Neuronal stem cell (in vitro differentiated cells): ENCODE results near the gene DRD3.

Experiments
- DNase-seq: peaks from one replicate; pipeline ENCODE4 v3.0.0-alpha.2; 2013; ENCODE audit warnings: low spot score
- H2AFZ ChIP-seq: one replicate; pipeline ENCODE4 v1.6.1; 2013; ENCODE audit warnings: mild to moderate bottlenecking, low read length, inconsistent platforms
- H2AK5ac ChIP-seq: 2 replicates; pipeline ENCODE4 v1.6.1; 2013; ENCODE audit warnings: low read depth, mild to moderate bottlenecking, inconsistent platforms, low read length, moderate library complexity, mixed read lengths
- H2BK120ac ChIP-seq: 2 replicates; pipeline ENCODE4 v1.6.1; 2013; ENCODE audit warnings: low read depth, mild to moderate bottlenecking, inconsistent platforms, low read length, moderate library complexity, mixed read lengths
- H2BK12ac ChIP-seq: one replicate; pipeline ENCODE4 v1.6.1; 2013; ENCODE audit warnings: low read length, inconsistent platforms
- H2BK15ac ChIP-seq: 2 replicates; pipeline ENCODE4 v1.6.1; 2013; ENCODE audit warnings: mild to moderate bottlenecking, low read length, inconsistent platforms, mixed read lengths
- H2BK5ac ChIP-seq: one replicate; pipeline ENCODE4 v1.6.1; 2013; ENCODE audit warnings: inconsistent platforms, mild to moderate bottlenecking, low read length, moderate library complexity
- H3K14ac ChIP-seq: one replicate; pipeline ENCODE4 v1.6.1; 2013; ENCODE audit warnings: low read length, inconsistent platforms
- H3K18ac ChIP-seq: 2 replicates; pipeline ENCODE4 v1.6.1; 2013; ENCODE audit warnings: low read length, inconsistent platforms
- H3K23ac ChIP-seq: 2 replicates; pipeline ENCODE4 v1.6.1; 2013; ENCODE audit warnings: low read depth, mild to moderate bottlenecking, mixed read lengths, low read length, inconsistent platforms; ENCODE audit not compliant: poor library complexity
- H3K27ac ChIP-seq: replicated peaks from 3 replicates; pipeline ENCODE4 v1.5.1; 2013; ENCODE audit warnings: low read length, inconsistent platforms
- H3K27me3 ChIP-seq, 3 experiments: 2 replicates each; pipeline ENCODE4 v1.6.1; 2013; ENCODE audit warnings: low read length in 3 of 3, mild to moderate bottlenecking in 2 of 3, inconsistent platforms in 1 of 3, low read depth in 1 of 3, mixed read lengths in 1 of 3, moderate library complexity in 1 of 3; ENCODE audit not compliant: control insufficient read depth in 3 of 3, insufficient read depth in 3 of 3
- H3K36me3 ChIP-seq, 2 donors: replicated peaks in 1 of 2; 2 replicates each; pipeline ENCODE4 v1.6.1; 2013; ENCODE audit warnings: low read length in 2 of 2; ENCODE audit not compliant: control insufficient read depth in 2 of 2, insufficient read depth in 2 of 2
- H3K4ac ChIP-seq: 2 replicates; pipeline ENCODE4 v1.6.1; 2013; ENCODE audit warnings: inconsistent platforms, mild to moderate bottlenecking, low read length, moderate library complexity
- H3K4me1 ChIP-seq, 2 donors: 1 replicate in 1 of 2; 2 replicates in 1 of 2; pipeline ENCODE4 v1.6.1; 2013; ENCODE audit warnings: low read length in 2 of 2, low read depth in 1 of 2; ENCODE audit not compliant: control insufficient read depth in 2 of 2, insufficient read depth in 1 of 2
- H3K4me2 ChIP-seq: one replicate; pipeline ENCODE4 v1.6.1; 2013; ENCODE audit warnings: mild to moderate bottlenecking, low read length, inconsistent platforms; ENCODE audit not compliant: insufficient read depth, poor library complexity, severe bottlenecking
- H3K4me3 ChIP-seq, 2 donors: 2 replicates each; pipeline ENCODE4 v1.5.1; 2013; ENCODE audit warnings: low read length in 2 of 2, mild to moderate bottlenecking in 2 of 2, inconsistent platforms in 1 of 2, moderate library complexity in 1 of 2
- H3K79me1 ChIP-seq: one replicate; pipeline ENCODE4 v1.6.1; 2013; ENCODE audit warnings: low read depth, mild to moderate bottlenecking, inconsistent platforms, low read length, moderate library complexity
- H3K9ac ChIP-seq: one replicate; pipeline ENCODE4 v1.6.1; 2013; ENCODE audit warnings: mild to moderate bottlenecking, low read depth, low read length, inconsistent platforms; ENCODE audit not compliant: poor library complexity
- H3K9me3 ChIP-seq, 2 donors: replicated peaks in 1 of 2; 2 replicates each; pipeline versions ENCODE3 to v1.6.1; 2013; ENCODE audit warnings: low read length in 2 of 2, mild to moderate bottlenecking in 2 of 2, inconsistent platforms in 1 of 2, low read depth in 1 of 2, mixed read lengths in 1 of 2, moderate library complexity in 1 of 2; ENCODE audit not compliant: control insufficient read depth in 2 of 2, insufficient read depth in 1 of 2
- H4K8ac ChIP-seq: one replicate; pipeline ENCODE4 v1.6.1; 2013; ENCODE audit warnings: low read depth, mild to moderate bottlenecking, inconsistent platforms, low read length, moderate library complexity
- H4K91ac ChIP-seq: one replicate; pipeline ENCODE4 v1.6.1; 2013; ENCODE audit warnings: low read length, low read depth, mild to moderate bottlenecking, inconsistent platforms; ENCODE audit not compliant: poor library complexity
- WGBS, 2 donors: extraction: QIAGEN DNeasy Blood & Tissue Kit; methylation state at CpG; one replicate each; pipeline ENCODE4 v1.1.7; 2013; ENCODE audit warnings: missing lambda C conversion rate in 2 of 2, mixed read lengths in 1 of 2; ENCODE audit not compliant: insufficient read length in 2 of 2, insufficient replicate concordance in 1 of 2; ENCODE audit errors: extremely low coverage in 2 of 2; 5-methylcytosine and 5-hydroxymethylcytosine counted together

Gene DRD3

GRCh38 chr3:114147251-114147650 is 31.6 kb downstream of the DRD3 start:
- H2BK15ac ChIP-seq = no peak overlapping the region
- no peak overlapping the region for H4K8ac ChIP-seq
- H2AFZ ChIP-seq = no peak overlapping the region
- no peak overlapping the region for H3K14ac ChIP-seq
- no peak overlapping the region for H3K18ac ChIP-seq
- H3K4ac ChIP-seq = no peak overlapping the region
- no peak for DNase-seq
- no peak overlapping the region for H2BK5ac ChIP-seq
- no peak overlapping the region for H2AK5ac ChIP-seq
- no peaks in the 10 kb centered on the region for H3K36me3 ChIP-seq
- no peak overlapping the region for H3K27ac ChIP-seq
- no peak overlapping the region for H3K9ac ChIP-seq
- no peak overlapping the region for H2BK120ac ChIP-seq
- peak overlapping the region; percentile 5 for H4K91ac ChIP-seq
- peak overlapping the region; percentile 29 for H3K23ac ChIP-seq
- peaks cover 0 to 5% of the 10 kb centered on the region in 2 donors for H3K4me1 ChIP-seq
- H3K27me3 ChIP-seq = no peaks in the 10 kb centered on the region
- no peak overlapping the region for H2BK12ac ChIP-seq
- no peaks in the 10 kb centered on the region for H3K9me3 ChIP-seq
- WGBS, 2 donors = no CpG with 5 or more reads among the region's 9 CpGs
- H3K4me2 ChIP-seq = no peak overlapping the region
- H3K79me1 ChIP-seq = no peaks in the 10 kb centered on the region
- no peak overlapping the region for H3K4me3 ChIP-seq

GRCh38 chr3:114144909-114145688 is 33.8 kb downstream of the DRD3 start:
- Histone ChIP-seq H2BK120ac (no peak overlapping the region), H4K91ac (no peak overlapping the region), H4K8ac (no peak overlapping the region), H2BK12ac (no peak overlapping the region), H3K79me1 (no peaks in the 10 kb centered on the region), H3K4ac (no peak overlapping the region), H3K4me2 (no peak overlapping the region), H3K4me1 (peaks cover 0 to 5% of the 10 kb centered on the region in 2 donors), H3K27ac (no peak overlapping the region), H3K18ac (no peak overlapping the region), H2BK5ac (no peak overlapping the region), H3K9me3 (no peaks in the 10 kb centered on the region), H3K14ac (no peak overlapping the region), H2AFZ (peak overlapping the region; percentile 69), H2AK5ac (no peak overlapping the region), H3K27me3 (no peaks in the 10 kb centered on the region), H3K4me3 (no peak overlapping the region), H3K23ac (no peak overlapping the region), H3K9ac (no peak overlapping the region), H2BK15ac (no peak overlapping the region), H3K36me3 (no peaks in the 10 kb centered on the region)
- no CpG with 5 or more reads among the region's 7 CpGs for WGBS, 2 donors
- DNase-seq = no peak

GRCh38 chr3:114143817-114144216 is 35.0 kb downstream of the DRD3 start:
- Histone ChIP-seq H3K27me3 (no peaks in the 10 kb centered on the region), H2BK12ac (no peak overlapping the region), H3K9ac (no peak overlapping the region), H2BK5ac (no peak overlapping the region), H3K23ac (no peak overlapping the region), H3K79me1 (no peaks in the 10 kb centered on the region), H4K91ac (no peak overlapping the region), H3K4me2 (no peak overlapping the region), H2BK15ac (no peak overlapping the region), H2BK120ac (no peak overlapping the region), H2AK5ac (no peak overlapping the region), H3K18ac (no peak overlapping the region), H3K4ac (no peak overlapping the region), H3K14ac (no peak overlapping the region), H3K4me3 (no peak overlapping the region), H3K9me3 (peaks cover 0 to 4% of the 10 kb centered on the region in 2 donors), H2AFZ (peak overlapping the region; percentile 69), H3K4me1 (no peaks in the 10 kb centered on the region), H4K8ac (no peak overlapping the region), H3K36me3 (no peaks in the 10 kb centered on the region), H3K27ac (no peak overlapping the region)
- no CpG with 5 or more reads among the region's 1 CpG for WGBS, 2 donors
- DNase-seq = no peak

- H2BK12ac ChIP-seq = no peak overlapping the region
- no peak overlapping the region for H3K9ac ChIP-seq
- no peaks in the 10 kb centered on the region for H3K36me3 ChIP-seq
- H3K23ac ChIP-seq = no peak overlapping the region
- H2BK120ac ChIP-seq = no peak overlapping the region
- no peak overlapping the region for H3K27ac ChIP-seq
- no peak overlapping the region for H2AK5ac ChIP-seq
- H2AFZ ChIP-seq = peak overlapping the region; percentile 24
- no peaks in the 10 kb centered on the region for H3K4me1 ChIP-seq
- no CpG with 5 or more reads among the region's 3 CpGs for WGBS, 2 donors
- H3K27me3 ChIP-seq = no peaks in the 10 kb centered on the region
- no peak for DNase-seq
- H2BK5ac ChIP-seq = no peak overlapping the region
- H3K4ac ChIP-seq = no peak overlapping the region
- H3K79me1 ChIP-seq = no peaks in the 10 kb centered on the region
- no peak overlapping the region for H4K8ac ChIP-seq
- H3K9me3 ChIP-seq = peaks cover 0 to 9% of the 10 kb centered on the region in 2 donors
- no peak overlapping the region for H2BK15ac ChIP-seq
- H4K91ac ChIP-seq = no peak overlapping the region
- H3K14ac ChIP-seq = no peak overlapping the region
- H3K4me3 ChIP-seq = no peak overlapping the region
- H3K18ac ChIP-seq = no peak overlapping the region
- H3K4me2 ChIP-seq = no peak overlapping the region
These were observed 39.0 kb downstream of the DRD3 start for GRCh38 chr3:114139836-114140235.
